ENCODE data around the gene PIK3AP1. TPM values are rescaled to one million over a fixed set of nuclear protein-coding genes. Genes with fewer than 3 reads are reported as not detected.

The PIK3AP1 gene
- total and polyA plus RNA-seq, 2 of the 8 experiments (the other 6 are each of a cell fraction or from before 2014, with no cell fraction given): 1.9 to 4.5 TPM

DNA sequence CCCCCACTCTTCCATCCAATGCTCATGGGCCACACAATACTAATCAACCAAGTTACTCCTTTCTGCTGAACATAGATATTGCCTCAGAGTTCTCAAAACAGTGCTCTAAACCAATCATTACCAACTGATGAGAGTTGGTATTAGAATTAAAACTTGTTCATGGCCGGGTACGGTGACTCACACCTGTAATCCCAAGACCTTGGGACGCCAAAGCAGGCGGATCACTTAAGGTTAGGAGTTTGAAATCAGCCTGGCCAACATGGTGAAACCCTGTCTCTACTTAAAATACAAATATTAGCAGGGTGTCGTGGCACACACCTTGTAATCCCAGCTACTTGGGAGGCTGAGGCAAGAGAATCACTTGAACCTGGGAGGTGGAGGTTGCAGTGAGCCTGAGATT is 141.7 kb downstream of the PIK3AP1 start (continued):
- TF ChIP-seq CEBPB (IDR thresholded peaks at IDR 0.05; ENCODE audit: low read depth, low read length): no peak
- no peak for TF ChIP-seq SP2 (IDR thresholded peaks at IDR 0.05; ENCODE audit: low read length)

Measured in H1 (cell line).